ENCODE results near the gene UBE2K.

UBE2K gene

GRCh38 chr4:39821951-39822350, 124.0 kb downstream of the UBE2K start:
- TF ChIP-seq YY1 (IDR thresholded peaks at IDR 0.05; ENCODE audit: low read depth) (no peak), USF1 (IDR thresholded peaks at IDR 0.05) (no peak), EP300 (IDR thresholded peaks at IDR 0.05; ENCODE audit: borderline replicate concordance) (no peak), CREB1 (IDR thresholded peaks at IDR 0.05; ENCODE audit: low read depth) (no peak), NFIC (IDR thresholded peaks at IDR 0.05) (no peak), FOXM1 (IDR thresholded peaks at IDR 0.05; ENCODE audit: borderline replicate concordance, low read depth) (no peak), TAF1 (IDR thresholded peaks at IDR 0.05; ENCODE audit: low read depth) (no peak), TCF12 (IDR thresholded peaks at IDR 0.05; ENCODE audit: low read depth) (no peak), RAD21 (IDR thresholded peaks at IDR 0.05; ENCODE audit: low read depth) (no peak), EGR1 (IDR thresholded peaks at IDR 0.05) (no peak), TEAD4 (IDR thresholded peaks at IDR 0.05) (no peak), ZBTB7A (IDR thresholded peaks at IDR 0.05; ENCODE audit: low read depth) (no peak), CEBPB (IDR thresholded peaks at IDR 0.05) (no peak), REST (IDR thresholded peaks at IDR 0.05; ENCODE audit: low read depth) (no peak)
- TF ChIP-seq, protein P1, sequence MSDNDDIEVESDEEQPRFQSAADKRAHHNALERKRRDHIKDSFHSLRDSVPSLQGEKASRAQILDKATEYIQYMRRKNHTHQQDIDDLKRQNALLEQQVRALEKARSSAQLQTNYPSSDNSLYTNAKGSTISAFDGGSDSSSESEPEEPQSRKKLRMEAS (IDR thresholded peaks at IDR 0.05) = no peak

DNA sequence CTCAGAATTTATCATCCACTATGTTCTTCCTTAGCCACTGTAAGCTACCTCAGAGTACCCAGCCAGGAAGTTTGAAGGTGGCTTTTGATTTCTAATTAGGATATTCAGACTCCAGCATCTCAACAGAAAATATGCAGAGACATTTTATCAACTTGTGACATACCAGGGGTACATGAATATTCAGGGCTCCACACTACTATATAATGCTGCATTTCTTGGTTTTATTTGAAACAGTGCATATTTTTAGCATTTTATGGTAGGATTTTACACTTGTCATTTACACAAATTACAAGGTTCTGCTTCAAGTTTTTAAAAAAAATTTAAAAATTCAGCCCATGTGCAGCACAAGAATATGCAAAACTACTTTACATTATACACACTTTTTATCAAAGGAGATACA, 124.7 kb downstream of the UBE2K start:
- TF ChIP-seq CREB1 (IDR thresholded peaks at IDR 0.05; ENCODE audit: low read depth) (no peak), EGR1 (IDR thresholded peaks at IDR 0.05) (no peak), TCF12 (IDR thresholded peaks at IDR 0.05; ENCODE audit: low read depth) (no peak), REST (IDR thresholded peaks at IDR 0.05; ENCODE audit: low read depth) (no peak), RAD21 (IDR thresholded peaks at IDR 0.05; ENCODE audit: low read depth) (no peak), USF1 (IDR thresholded peaks at IDR 0.05) (no peak), TEAD4 (IDR thresholded peaks at IDR 0.05) (no peak), FOXM1 (IDR thresholded peaks at IDR 0.05; ENCODE audit: borderline replicate concordance, low read depth) (no peak), NFIC (IDR thresholded peaks at IDR 0.05) (no peak), TAF1 (IDR thresholded peaks at IDR 0.05; ENCODE audit: low read depth) (no peak), EP300 (IDR thresholded peaks at IDR 0.05; ENCODE audit: borderline replicate concordance) (no peak), ZBTB7A (IDR thresholded peaks at IDR 0.05; ENCODE audit: low read depth) (no peak), YY1 (IDR thresholded peaks at IDR 0.05; ENCODE audit: low read depth) (no peak), CEBPB (IDR thresholded peaks at IDR 0.05) (no peak)
- TF ChIP-seq, protein P1 (IDR thresholded peaks at IDR 0.05) = no peak

DNA sequence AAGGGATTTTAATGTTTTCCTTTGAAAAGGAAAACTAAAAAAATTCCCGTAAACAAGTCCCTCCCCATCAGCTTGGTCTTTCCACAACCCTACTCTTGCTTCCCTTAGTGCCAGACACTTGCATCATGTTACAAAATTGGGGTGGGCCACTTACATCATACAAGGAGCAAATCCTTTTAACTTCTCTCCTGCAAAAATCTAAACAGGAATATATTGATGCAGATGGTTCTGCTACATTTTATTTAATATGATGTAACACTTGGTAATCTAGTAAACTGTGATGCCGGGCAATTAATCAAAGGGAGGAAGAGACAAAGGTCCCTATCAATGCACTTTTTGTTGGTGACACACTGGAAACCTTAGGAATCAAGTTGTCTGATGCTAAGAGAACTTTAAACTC, 125.3 kb downstream of the UBE2K start:
- no peak for TF ChIP-seq RAD21 (IDR thresholded peaks at IDR 0.05; ENCODE audit: low read depth)
- no peak for TF ChIP-seq CEBPB (IDR thresholded peaks at IDR 0.05)
- no peak for TF ChIP-seq EP300 (IDR thresholded peaks at IDR 0.05; ENCODE audit: borderline replicate concordance)
- no peak for TF ChIP-seq EGR1 (IDR thresholded peaks at IDR 0.05)
- no peak for TF ChIP-seq USF1 (IDR thresholded peaks at IDR 0.05)
- no peak for TF ChIP-seq FOXM1 (IDR thresholded peaks at IDR 0.05; ENCODE audit: borderline replicate concordance, low read depth)
- TF ChIP-seq, protein P1 (IDR thresholded peaks at IDR 0.05) = no peak
- no peak for TF ChIP-seq TAF1 (IDR thresholded peaks at IDR 0.05; ENCODE audit: low read depth)
- no peak for TF ChIP-seq YY1 (IDR thresholded peaks at IDR 0.05; ENCODE audit: low read depth)
- TF ChIP-seq REST (IDR thresholded peaks at IDR 0.05; ENCODE audit: low read depth) = no peak

- no peak for TF ChIP-seq TCF12 (IDR thresholded peaks at IDR 0.05; ENCODE audit: low read depth)
- TF ChIP-seq USF1 (IDR thresholded peaks at IDR 0.05) = no peak
Observed at GRCh38 chr4:39825090-39825489, 127.2 kb downstream of the UBE2K start.
